ENCODE measurements around the gene TBC1D21.
"Not testable (repeated sequence)": the region's sequence is repeated elsewhere in the genome, so short reads cannot be mapped to it uniquely, and the experiment has no call there.

Gene TBC1D21

GRCh38 chr15:73930790-73931281 lies 57.5 kb downstream of the TBC1D21 start:
- DNase-seq, result no peak

- no peak for DNase-seq
Measured at GRCh38 chr15:73931441-73931840, 58.1 kb downstream of the TBC1D21 start.

GRCh38 chr15:73932381-73933191 lies 59.2 kb downstream of the TBC1D21 start:
- no peak for DNase-seq

GRCh38 chr15:73934281-73934680 lies 60.9 kb downstream of the TBC1D21 start:
- DNase-seq, result no peak

GRCh38 chr15:73935547-73935946 lies 62.2 kb downstream of the TBC1D21 start:
- DNase-seq, result no peak

- peak; percentile 9 for DNase-seq
Measured at GRCh38 chr15:73936181-73936580, 62.8 kb downstream of the TBC1D21 start.

GRCh38 chr15:73936588-73937290 lies 63.4 kb downstream of the TBC1D21 start:
- DNase-seq, result no peak

- no peak for DNase-seq
Measured at GRCh38 chr15:73937296-73937695, 63.9 kb downstream of the TBC1D21 start.

GRCh38 chr15:73937726-73938125 lies 64.4 kb downstream of the TBC1D21 start:
- no peak for DNase-seq

GRCh38 chr15:73938516-73938915 lies 65.2 kb downstream of the TBC1D21 start:
- DNase-seq, result not testable (repeated sequence)

All from MV-4-11 (cell line).